ENCODE measurements around the gene MTM1.

MTM1 gene

DNA sequence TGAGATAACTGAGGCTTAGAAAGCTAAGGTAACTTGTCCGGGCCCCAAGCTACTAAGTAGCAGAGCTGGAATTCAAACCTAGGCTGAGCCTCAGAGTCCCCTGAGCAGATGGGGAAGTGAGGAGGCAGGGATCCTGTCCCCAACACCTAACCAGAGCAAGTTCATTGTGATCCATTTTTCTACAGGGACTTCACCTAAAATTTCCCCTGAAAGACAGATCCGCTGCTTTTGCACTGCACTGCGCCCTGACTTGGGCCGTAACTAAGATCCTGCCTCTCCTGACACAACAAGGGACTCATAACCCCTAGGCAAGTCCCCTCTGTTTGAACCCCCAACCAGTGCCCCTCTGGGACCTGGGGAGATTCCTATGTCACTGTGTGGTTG is 25.6 kb upstream of the MTM1 start:
- Histone ChIP-seq H4K91ac (ENCODE audit: low read length) (no peak overlapping the region), H3K4ac (ENCODE audit: low read depth in 1 of 2, low read length in 2 of 2) (no peak overlapping the region), H3K9ac (ENCODE audit: low read length) (no peak overlapping the region), H3K4me2 (ENCODE audit: low read length, poor library complexity, severe bottlenecking) (no peak overlapping the region), H3K14ac (ENCODE audit: low read length in 2 of 2) (no peak overlapping the region), H3K79me1 (replicated peaks; ENCODE audit: low read length, poor library complexity, severe bottlenecking) (no peaks in the 10 kb centered on the region), H2BK120ac (ENCODE audit: low read depth, low read length) (no peak overlapping the region), H2BK15ac (ENCODE audit: low read depth, poor library complexity, severe bottlenecking) (no peak overlapping the region), H3K4me3 (ENCODE audit: insufficient read depth in 1 of 2, low read depth in 1 of 2, low read length in 2 of 2) (no peak overlapping the region), H3K23ac (ENCODE audit: low read length in 2 of 2) (no peak overlapping the region), H3K36me3 (ENCODE audit: control insufficient read depth in 1 of 2, insufficient read depth in 2 of 2, low read depth in 1 of 2, low read length in 2 of 2) (no peaks in the 10 kb centered on the region), H2AK5ac (ENCODE audit: low read length, severe bottlenecking) (no peak overlapping the region), H3K27me3 (ENCODE audit: control insufficient read depth in 1 of 2, insufficient read depth in 1 of 2, low read length in 2 of 2) (peaks cover 0 to 28% of the 10 kb centered on the region in 2 experiments), H4K8ac (ENCODE audit: low read length) (no peak overlapping the region), H2BK5ac (ENCODE audit: low read depth, low read length, poor library complexity, severe bottlenecking) (no peak overlapping the region), H3K18ac (ENCODE audit: low read depth in 1 of 2, low read length in 2 of 2) (no peak overlapping the region), H2BK12ac (ENCODE audit: low read length in 2 of 2) (no peak overlapping the region), H3K4me1 (ENCODE audit: control insufficient read depth, insufficient read depth, low read depth, low read length) (peaks cover 12% of the 10 kb centered on the region), H2AFZ (ENCODE audit: low read depth, low read length) (no peak overlapping the region), H3K27ac (ENCODE audit: low read length, poor library complexity, severe bottlenecking) (no peak overlapping the region), H3K9me3 (ENCODE audit: control insufficient read depth, low read length) (peaks cover 16% of the 10 kb centered on the region)
- no peak for DNase-seq
- 100% methylated on average over 1 of the region's 4 CpGs for WGBS

DNA sequence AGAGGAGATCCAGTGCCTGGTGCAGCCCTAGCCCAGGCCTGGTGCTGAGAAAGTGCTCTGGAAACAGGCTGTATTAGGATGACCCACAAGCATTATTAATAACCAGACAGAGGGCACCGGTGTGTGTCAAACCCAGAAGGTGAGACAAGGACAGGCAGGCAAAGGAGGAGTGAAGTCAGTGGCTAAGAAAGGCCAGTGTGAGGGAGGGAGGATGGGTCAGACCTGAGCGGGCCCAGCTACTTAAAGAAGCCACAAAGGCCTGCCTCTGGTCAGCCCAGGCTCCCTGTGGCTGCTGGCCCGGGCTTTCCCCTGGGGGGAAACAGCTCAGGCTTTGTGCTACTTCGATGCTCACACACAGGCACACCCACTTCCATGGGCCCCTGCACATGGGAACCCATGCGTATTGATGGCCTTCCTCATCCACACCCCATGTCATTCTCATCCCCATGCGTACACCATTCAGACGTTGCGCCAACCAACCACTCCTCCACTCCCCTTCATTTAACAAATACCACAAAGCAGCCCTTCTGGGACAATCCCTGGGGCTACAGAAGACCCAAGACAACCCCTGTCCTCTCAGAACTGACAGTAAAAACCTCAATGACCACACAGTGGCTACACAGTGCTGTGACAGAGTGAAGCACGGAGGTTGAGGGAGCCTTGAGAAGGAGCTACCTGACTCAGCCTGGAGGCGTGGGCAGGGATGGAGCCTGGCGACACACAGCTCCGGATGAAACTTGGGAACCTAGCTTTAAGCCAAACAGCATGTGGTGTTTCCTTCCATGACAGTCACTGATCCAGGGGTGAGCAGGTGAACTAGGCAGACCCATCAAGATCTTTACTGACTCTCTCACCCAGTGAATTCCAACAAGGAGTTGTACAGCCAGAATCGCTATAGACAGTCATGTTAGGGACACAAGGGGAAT is 24.9 kb upstream of the MTM1 start:
- Histone ChIP-seq H3K9ac (ENCODE audit: low read length) (no peak overlapping the region), H2BK15ac (ENCODE audit: low read depth, poor library complexity, severe bottlenecking) (no peak overlapping the region), H3K79me1 (replicated peaks; ENCODE audit: low read length, poor library complexity, severe bottlenecking) (no peaks in the 10 kb centered on the region), H2BK120ac (ENCODE audit: low read depth, low read length) (no peak overlapping the region), H2AFZ (ENCODE audit: low read depth, low read length) (no peak overlapping the region), H3K4me3 (ENCODE audit: insufficient read depth in 1 of 2, low read depth in 1 of 2, low read length in 2 of 2) (no peak overlapping the region), H2BK12ac (ENCODE audit: low read length in 2 of 2) (no peak overlapping the region), H4K91ac (ENCODE audit: low read length) (no peak overlapping the region), H2BK5ac (ENCODE audit: low read depth, low read length, poor library complexity, severe bottlenecking) (no peak overlapping the region), H2AK5ac (ENCODE audit: low read length, severe bottlenecking) (no peak overlapping the region), H3K4me2 (ENCODE audit: low read length, poor library complexity, severe bottlenecking) (no peak overlapping the region), H3K36me3 (ENCODE audit: control insufficient read depth in 1 of 2, insufficient read depth in 2 of 2, low read depth in 1 of 2, low read length in 2 of 2) (no peaks in the 10 kb centered on the region), H3K14ac (ENCODE audit: low read length in 2 of 2) (no peak overlapping the region), H3K9me3 (ENCODE audit: control insufficient read depth, low read length) (peaks cover 9% of the 10 kb centered on the region), H3K23ac (ENCODE audit: low read length in 2 of 2) (no peak overlapping the region), H3K4ac (ENCODE audit: low read depth in 1 of 2, low read length in 2 of 2) (no peak overlapping the region), H3K27ac (ENCODE audit: low read length, poor library complexity, severe bottlenecking) (no peak overlapping the region), H4K8ac (ENCODE audit: low read length) (no peak overlapping the region), H3K27me3 (ENCODE audit: control insufficient read depth in 1 of 2, insufficient read depth in 1 of 2, low read length in 2 of 2) (peaks cover 0 to 24% of the 10 kb centered on the region in 2 experiments), H3K4me1 (ENCODE audit: control insufficient read depth, insufficient read depth, low read depth, low read length) (peaks cover 16% of the 10 kb centered on the region), H3K18ac (ENCODE audit: low read depth in 1 of 2, low read length in 2 of 2) (no peak overlapping the region)
- WGBS: 98% methylated on average over 13 of the region's 13 CpGs
- no peak for DNase-seq

DNA sequence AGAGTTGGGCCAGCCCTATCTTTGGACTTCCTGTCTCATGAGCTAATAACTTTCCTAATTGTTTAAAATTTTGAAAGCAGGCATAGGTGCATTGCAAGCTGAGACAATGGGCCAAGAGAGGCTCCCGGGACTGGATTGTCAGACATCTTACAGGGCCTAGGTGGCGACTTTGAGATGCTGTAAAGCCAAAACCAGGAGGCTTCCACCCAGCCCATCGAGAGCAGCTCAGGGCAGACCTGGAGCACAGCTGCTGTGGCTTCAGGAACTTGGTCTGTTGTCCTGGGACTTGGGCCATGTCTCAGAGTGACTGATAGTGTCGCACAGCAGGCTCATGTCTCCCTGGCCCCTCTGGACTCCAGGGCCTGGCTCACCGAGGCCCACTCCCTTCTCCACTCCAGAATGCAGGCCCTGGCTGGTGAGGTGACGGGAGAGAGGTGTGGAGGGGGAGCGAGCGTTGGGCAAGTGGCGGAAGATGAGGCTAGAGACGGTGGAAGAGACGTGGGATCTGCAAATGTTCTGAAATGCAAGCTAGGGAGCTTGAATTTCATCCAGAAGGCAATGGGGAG is 24.1 kb upstream of the MTM1 start:
- H3K27ac ChIP-seq (ENCODE audit: low read length, poor library complexity, severe bottlenecking): no peak overlapping the region
- no peak overlapping the region for H2BK12ac ChIP-seq (ENCODE audit: low read length in 2 of 2)
- H3K9me3 ChIP-seq (ENCODE audit: control insufficient read depth, low read length): peaks cover 9% of the 10 kb centered on the region
- no peaks in the 10 kb centered on the region for H3K79me1 ChIP-seq (replicated peaks; ENCODE audit: low read length, poor library complexity, severe bottlenecking)
- WGBS: 83% methylated on average over 10 of the region's 11 CpGs
- no peak overlapping the region for H3K4ac ChIP-seq (ENCODE audit: low read depth in 1 of 2, low read length in 2 of 2)
- no peaks in the 10 kb centered on the region for H3K36me3 ChIP-seq (ENCODE audit: control insufficient read depth in 1 of 2, insufficient read depth in 2 of 2, low read depth in 1 of 2, low read length in 2 of 2)
- H2AK5ac ChIP-seq (ENCODE audit: low read length, severe bottlenecking): no peak overlapping the region
- no peak overlapping the region for H3K14ac ChIP-seq (ENCODE audit: low read length in 2 of 2)
- no peak overlapping the region for H2AFZ ChIP-seq (ENCODE audit: low read depth, low read length)
- no peak overlapping the region for H3K18ac ChIP-seq (ENCODE audit: low read depth in 1 of 2, low read length in 2 of 2)
- H3K4me3 ChIP-seq (ENCODE audit: insufficient read depth in 1 of 2, low read depth in 1 of 2, low read length in 2 of 2): no peak overlapping the region
- H2BK5ac ChIP-seq (ENCODE audit: low read depth, low read length, poor library complexity, severe bottlenecking): no peak overlapping the region
- no peak overlapping the region for H3K9ac ChIP-seq (ENCODE audit: low read length)
- no peak overlapping the region for H2BK15ac ChIP-seq (ENCODE audit: low read depth, poor library complexity, severe bottlenecking)
- H3K23ac ChIP-seq (ENCODE audit: low read length in 2 of 2): no peak overlapping the region
- peaks cover 0 to 31% of the 10 kb centered on the region in 2 experiments for H3K27me3 ChIP-seq (ENCODE audit: control insufficient read depth in 1 of 2, insufficient read depth in 1 of 2, low read length in 2 of 2)
- H4K91ac ChIP-seq (ENCODE audit: low read length): no peak overlapping the region
- H2BK120ac ChIP-seq (ENCODE audit: low read depth, low read length): no peak overlapping the region
- DNase-seq: no peak
- no peak overlapping the region for H3K4me2 ChIP-seq (ENCODE audit: low read length, poor library complexity, severe bottlenecking)
- H3K4me1 ChIP-seq (ENCODE audit: control insufficient read depth, insufficient read depth, low read depth, low read length): peaks cover 16% of the 10 kb centered on the region
- no peak overlapping the region for H4K8ac ChIP-seq (ENCODE audit: low read length)
